22Rv1 (cell line): ENCODE measurements around the gene DOP1B.

Experiments used
- ZFX ChIP-seq: fragments of 450-650 bp; IDR thresholded peaks from 2 replicates; pipeline ENCODE4 v1.6.1; 2017; ENCODE audit warnings: antibody characterized with exemption, borderline replicate concordance
- TF ChIP-seq, protein P1 (sequence below): fragments of 450-650 bp; IDR thresholded peaks from 2 replicates; pipeline ENCODE4 v1.5.1; 2017; ENCODE audit warnings: mild to moderate bottlenecking

GRCh38 chr21:36205962-36206361 lies 49.3 kb downstream of the DOP1B start:
- TF ChIP-seq, protein P1, sequence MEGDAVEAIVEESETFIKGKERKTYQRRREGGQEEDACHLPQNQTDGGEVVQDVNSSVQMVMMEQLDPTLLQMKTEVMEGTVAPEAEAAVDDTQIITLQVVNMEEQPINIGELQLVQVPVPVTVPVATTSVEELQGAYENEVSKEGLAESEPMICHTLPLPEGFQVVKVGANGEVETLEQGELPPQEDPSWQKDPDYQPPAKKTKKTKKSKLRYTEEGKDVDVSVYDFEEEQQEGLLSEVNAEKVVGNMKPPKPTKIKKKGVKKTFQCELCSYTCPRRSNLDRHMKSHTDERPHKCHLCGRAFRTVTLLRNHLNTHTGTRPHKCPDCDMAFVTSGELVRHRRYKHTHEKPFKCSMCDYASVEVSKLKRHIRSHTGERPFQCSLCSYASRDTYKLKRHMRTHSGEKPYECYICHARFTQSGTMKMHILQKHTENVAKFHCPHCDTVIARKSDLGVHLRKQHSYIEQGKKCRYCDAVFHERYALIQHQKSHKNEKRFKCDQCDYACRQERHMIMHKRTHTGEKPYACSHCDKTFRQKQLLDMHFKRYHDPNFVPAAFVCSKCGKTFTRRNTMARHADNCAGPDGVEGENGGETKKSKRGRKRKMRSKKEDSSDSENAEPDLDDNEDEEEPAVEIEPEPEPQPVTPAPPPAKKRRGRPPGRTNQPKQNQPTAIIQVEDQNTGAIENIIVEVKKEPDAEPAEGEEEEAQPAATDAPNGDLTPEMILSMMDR, result no peak
- no peak for TF ChIP-seq ZFX
